Measurements from ENCODE around the gene APOBEC3G.

GRCh38 chr22:39073981-39074380 lies 3.1 kb upstream of the APOBEC3G start:
- TF ChIP-seq CTCF (IDR thresholded peaks at IDR 0.05) (no peak), POLR2A (IDR thresholded peaks at IDR 0.05) (no peak)

Data from testis (tissue), 2 donors.